ENCODE data around the gene APOBEC3H.

GRCh38 chr22:39114112-39114511 lies 17.1 kb downstream of the APOBEC3H start:
- TF ChIP-seq, protein P1, sequence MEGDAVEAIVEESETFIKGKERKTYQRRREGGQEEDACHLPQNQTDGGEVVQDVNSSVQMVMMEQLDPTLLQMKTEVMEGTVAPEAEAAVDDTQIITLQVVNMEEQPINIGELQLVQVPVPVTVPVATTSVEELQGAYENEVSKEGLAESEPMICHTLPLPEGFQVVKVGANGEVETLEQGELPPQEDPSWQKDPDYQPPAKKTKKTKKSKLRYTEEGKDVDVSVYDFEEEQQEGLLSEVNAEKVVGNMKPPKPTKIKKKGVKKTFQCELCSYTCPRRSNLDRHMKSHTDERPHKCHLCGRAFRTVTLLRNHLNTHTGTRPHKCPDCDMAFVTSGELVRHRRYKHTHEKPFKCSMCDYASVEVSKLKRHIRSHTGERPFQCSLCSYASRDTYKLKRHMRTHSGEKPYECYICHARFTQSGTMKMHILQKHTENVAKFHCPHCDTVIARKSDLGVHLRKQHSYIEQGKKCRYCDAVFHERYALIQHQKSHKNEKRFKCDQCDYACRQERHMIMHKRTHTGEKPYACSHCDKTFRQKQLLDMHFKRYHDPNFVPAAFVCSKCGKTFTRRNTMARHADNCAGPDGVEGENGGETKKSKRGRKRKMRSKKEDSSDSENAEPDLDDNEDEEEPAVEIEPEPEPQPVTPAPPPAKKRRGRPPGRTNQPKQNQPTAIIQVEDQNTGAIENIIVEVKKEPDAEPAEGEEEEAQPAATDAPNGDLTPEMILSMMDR (conservative IDR thresholded peaks at IDR 0.05; ENCODE audit: low read depth, low read length): no peak
- no peak for TF ChIP-seq EZH2phosphoT487 (IDR thresholded peaks at IDR 0.05; ENCODE audit: borderline replicate concordance, low read length)

Data from PC-3 (cell line).